GM21529 (cell line): Measurements from ENCODE around the gene RXRB.
"Not testable (repeated sequence)": the region's sequence is repeated elsewhere in the genome, so short reads cannot be mapped to it uniquely, and the experiment has no call there.

Experiments
- ATAC-seq: cut with Tn5 transposase; IDR thresholded peaks from one replicate; pipeline ENCODE4 v1.9.1; 2021; ENCODE audit not compliant: unreplicated experiment

Gene RXRB

DNA sequence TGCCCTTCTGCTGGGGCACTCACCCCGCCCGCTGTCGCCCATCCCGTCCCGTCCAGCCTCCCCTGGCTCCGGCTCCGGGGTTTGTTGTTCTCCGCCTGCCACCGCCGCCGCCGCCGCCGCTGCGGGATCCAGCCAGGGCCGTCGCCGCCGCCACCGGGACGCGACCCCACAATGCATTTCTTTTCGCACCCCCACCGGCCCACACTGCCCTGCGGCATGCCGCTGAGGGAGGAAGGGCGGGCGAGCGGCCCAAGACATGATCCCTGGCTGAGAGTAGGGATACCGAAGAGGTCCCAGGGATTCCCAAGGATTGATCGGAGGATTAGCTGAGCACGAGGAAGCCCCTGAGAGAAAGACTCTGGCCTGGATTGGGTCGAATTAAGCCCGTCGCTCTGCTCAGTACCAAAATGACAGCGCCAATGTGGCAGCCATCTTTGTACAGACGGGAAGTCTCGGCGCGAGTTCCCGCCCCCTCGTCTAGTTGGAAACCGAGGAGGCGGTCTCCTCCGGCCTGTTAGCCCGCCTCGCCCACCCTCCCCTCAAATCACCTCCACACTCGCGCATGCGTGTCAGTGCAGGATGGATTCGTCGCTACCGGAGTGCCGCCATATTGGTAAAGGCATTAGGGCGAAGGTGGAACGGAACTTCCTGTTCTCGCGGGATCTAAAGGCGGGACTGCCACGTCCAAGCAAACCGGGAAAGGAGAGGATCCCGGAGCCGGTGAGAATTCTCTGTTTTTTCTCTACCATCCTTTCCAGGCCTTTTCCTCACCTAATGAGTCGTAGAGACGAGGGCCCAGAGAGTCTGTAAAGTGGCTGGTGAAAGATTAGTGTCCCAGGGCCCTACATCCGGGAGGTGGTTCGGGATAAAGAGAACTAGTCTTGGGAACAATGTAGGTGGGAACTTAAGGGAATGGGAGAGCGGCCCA is at the start of gene RXRB, which contains the start of gene SLC39A7:
TSS of gene RXRB (minus strand) at position 447 of the 928 bp plus-strand sequence. CDS start at position 258, 189 bp downstream.
TSS of gene SLC39A7 (plus strand) at position 649 of the 928 bp plus-strand sequence. CDS start 379 bp downstream, outside the sequence.
- ATAC-seq, result peak; percentile 48

DNA sequence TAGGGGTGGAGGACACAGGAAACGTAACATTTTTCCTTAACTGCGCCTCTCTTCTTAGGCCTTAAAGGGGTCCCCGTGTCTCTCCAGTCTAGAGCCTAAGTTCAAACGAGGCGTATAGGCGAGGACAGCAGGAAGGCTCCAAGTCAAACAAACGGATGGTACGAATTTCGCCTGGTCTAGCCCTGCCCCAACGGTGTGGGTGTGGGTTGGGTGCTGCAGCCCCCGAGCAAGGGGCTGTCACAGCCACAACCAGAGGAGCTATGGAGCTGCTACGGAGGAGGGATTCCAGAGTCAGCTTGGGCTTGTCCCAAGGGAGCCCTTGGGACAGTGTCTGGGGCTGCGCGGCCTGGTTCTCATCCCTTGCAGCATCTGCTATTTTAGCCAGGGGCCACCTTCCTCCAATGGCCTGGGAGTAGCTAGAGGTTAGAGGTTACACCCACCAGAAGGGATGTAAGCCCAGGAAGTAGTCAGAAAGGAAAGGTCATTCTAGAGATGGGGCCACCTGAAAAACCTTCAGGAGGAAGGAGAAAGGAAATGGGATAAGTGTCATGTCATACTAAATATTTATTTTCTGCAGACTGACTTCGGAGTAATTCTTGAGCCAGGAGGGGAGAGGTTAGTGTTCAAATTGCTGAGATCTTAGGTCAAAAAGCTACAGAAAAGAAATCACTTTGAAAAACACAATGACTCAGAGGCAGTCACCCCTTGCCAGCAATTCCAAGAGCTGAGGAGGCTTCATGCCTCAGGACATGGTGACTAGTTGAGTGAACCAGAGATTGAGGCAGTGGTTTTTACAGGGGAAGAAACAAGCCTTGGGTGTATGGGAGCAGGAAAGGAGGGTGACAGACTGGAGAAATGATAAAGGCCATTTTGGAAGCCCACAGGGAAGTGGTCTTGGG is 49.5 kb upstream of the RXRB start:
- ATAC-seq, result no peak

DNA sequence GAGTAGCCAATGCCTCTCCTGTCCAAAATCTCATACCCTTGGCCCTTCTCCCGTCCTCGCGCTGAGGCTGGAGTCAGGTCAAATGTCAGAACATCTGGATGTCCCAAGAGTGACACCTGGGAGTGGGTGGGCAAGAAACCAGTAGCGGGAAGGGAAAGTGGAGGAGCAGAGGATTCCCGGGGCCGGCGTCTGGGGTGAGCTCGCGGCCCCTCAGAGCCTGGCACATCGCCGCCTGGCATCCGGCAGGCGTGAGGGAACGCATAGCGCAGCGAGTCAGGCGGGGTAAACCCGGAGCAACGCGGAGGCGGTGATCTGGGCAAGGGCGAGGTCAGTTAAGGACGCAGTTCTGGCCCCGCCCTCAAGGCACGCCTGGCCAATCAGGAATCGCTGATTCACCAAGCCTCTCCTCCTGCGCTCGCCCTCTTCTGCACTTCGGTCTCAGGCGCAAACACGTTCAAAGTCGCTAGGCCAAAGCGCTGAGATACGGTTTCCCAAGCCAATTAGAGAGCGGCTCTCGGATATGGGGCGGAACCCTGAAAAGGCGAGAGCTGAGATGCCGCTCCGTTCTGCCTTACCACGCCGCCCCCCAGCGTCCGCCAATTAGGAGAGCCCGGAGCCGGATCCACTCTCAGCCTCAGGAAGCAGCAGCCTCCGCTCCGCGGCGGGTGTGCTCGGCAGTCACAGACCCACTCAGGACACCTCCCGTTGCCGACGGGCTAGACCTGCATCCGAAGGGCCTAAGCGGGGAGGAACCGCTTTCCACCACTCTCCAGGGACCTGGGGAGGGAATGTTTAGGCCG is 48.7 kb upstream of the RXRB start:
- ATAC-seq, result peak; percentile 89

DNA sequence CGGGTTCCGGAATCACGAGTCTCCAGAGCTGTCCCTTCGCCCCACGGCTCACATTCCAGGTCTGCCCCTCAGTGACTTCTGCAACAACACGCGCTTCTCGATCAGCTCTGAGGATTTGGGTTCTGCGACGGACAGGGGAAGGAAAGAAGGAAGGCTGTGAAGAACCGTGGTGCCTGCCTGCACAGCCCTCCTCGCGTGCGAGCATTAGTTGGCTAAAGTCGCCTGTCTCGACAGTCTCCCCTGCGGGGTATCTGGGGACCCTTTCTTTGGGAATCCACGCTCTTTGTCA is 48.1 kb upstream of the RXRB start:
- peak; percentile 2 for ATAC-seq

GRCh38 chr6:33247977-33248642 is 47.6 kb upstream of the RXRB start:
- peak; percentile 43 for ATAC-seq

GRCh38 chr6:33243476-33243875 is 43.0 kb upstream of the RXRB start:
- ATAC-seq, result no peak

DNA sequence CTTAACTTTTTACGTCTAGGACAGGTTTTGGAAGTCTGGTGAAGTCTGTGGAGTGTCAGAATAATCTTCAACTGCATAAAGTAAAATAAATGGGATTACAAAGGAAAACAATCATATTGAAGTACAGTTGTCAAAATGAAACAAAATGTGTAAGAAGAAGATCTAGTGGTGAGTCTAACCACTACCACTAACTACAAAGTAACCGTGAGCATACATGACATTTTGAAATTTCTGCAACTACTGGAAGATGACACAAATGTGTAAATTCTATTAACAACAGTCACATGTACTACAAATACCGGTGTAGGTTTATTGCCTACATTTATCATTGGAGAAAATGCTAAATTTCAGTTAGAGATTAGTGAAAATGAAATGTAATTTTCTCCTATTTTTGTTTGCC is 41.5 kb upstream of the RXRB start:
- ATAC-seq, result no peak

- ATAC-seq, result no peak
Observed at GRCh38 chr6:33237741-33238140, 37.3 kb upstream of the RXRB start.

DNA sequence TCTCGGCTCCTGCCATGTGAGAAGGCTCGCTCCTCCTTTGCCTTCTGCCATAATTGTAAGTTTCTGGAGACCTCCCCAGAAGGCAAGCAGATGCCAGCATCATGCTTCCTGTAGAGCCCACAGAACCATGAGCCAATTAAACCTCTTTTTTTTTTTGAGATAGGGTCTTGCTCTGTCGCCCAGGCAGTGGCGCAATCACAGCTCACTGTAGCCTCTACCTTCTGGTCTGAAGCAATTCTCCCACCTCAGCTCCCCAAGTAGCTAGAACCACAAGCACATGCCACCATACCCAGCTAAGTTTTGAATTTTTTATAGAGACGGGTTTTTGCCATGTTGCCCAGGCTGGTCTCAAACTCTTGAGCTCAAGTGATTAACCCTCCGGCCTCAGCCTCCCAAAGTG is 36.4 kb upstream of the RXRB start:
- no peak for ATAC-seq

GRCh38 chr6:33236328-33236727 is 35.9 kb upstream of the RXRB start:
- no peak for ATAC-seq

DNA sequence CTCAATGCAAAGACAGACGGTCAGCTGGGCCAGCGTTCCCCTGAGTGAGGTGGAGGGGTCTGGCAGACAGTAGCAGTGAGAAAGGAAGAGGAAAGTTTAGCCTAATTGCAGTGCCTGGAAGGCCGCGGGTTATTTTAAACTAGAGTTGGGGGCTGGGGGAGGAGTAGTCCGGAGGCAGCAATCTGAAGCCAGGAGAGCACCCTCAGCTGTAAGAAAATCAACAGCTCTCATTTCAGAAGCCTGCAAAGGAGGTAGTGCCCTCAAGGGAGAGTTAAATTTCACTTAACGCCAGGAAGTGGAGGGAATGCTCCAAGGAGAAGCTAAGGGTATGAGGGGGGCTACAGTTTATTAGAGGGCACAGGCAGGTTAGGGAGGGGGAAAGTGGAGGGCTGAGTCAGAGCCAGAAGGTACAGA is 34.8 kb upstream of the RXRB start:
- no peak for ATAC-seq

- ATAC-seq, result not testable (repeated sequence)
Observed at GRCh38 chr6:33226503-33227120, 26.1 kb upstream of the RXRB start.

- ATAC-seq, result no peak
Observed at GRCh38 chr6:33217681-33218080, 17.2 kb upstream of the RXRB start.

DNA sequence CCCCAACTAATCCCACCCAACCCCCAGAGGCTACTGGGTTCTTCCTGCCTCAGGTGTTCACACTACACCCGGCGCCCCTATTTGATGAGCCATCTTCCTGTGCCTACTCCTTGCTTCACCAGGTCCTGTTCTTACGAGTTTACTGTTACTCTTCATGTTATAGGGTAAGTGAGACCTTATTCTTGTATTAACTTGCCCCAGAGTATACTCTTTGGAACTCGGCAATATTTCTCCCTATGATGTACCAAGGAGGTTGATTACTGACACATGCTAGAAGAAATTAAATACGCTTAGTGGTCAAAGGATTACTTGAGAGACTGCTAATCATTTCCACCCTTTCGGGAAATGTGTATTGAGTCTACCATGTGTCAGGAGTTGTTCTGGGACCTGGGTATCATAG is 16.8 kb upstream of the RXRB start:
- no peak for ATAC-seq

DNA sequence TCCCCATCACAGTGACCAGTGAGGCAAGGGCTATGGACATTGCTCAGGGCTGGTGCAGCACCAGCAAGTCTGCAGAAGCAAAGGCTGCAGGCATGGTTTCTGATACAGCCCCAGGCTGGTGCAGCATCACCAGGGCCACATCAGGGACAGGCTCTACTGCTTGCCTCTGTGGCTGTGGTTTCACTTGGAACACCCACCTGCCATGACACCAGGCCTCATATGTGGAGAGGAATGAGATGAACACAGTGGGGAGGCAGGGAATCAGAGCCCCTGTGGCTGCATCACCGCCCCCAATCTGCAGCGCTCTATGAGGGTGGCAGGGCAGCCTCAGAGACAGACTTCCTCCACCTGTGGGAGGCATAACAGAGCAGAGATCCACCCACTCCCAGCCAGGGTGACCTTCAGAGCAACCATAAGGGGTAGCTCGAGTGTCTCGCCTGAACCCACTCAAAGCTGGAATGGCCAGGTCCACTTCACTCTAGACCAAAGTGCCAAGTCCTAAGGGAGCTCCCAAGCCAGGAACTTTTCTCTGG is 15.7 kb upstream of the RXRB start:
- ATAC-seq, result no peak

DNA sequence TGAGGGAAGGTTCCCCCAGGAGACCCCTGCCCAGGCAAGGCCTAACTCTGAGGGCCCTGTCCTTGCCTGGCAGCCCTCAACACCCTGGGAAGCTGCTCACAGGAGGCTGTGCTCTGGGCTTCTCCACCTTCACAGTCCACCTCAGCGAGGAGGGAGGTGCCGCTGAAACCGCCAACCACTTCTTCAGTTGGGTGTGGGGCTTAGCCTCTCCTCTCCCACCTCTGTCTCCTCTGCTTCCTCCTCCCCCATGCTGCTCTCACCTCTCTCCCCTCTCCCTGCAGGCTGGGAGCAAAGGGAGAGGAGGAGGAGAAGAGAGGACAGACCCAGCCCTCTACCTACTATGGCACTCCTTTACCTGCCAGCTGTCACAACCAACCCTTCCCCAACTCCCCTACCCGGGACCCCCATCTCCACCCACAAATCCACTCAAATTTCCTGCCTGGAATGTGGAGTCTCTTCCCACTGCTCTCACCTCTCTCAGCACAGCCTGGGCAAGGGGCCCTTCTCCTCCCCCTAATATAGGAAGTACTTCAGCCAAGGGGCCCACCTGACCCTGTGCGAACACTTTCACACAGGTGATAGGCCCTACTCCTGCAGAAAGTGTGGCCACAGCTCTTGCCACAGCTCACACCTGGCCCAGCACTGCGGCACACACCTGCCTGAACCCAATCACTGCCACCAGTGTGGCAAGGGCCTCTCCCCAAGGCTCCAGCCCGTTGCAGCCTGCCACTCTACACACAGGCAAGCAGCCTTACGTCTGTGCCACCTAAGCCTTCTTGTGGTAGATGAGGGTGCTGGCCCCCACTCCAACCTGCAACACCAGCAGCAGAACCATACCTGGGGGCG is 15.0 kb upstream of the RXRB start:
- no peak for ATAC-seq

- ATAC-seq, result no peak
Observed at GRCh38 chr6:33213989-33214335, 13.5 kb upstream of the RXRB start.

- ATAC-seq, result no peak
Observed at GRCh38 chr6:33213166-33213988, 12.9 kb upstream of the RXRB start.
